H1 (cell line): Measurements from ENCODE around the gene IQGAP1. TPM values are rescaled to one million over a fixed set of nuclear protein-coding genes. Genes with fewer than 3 reads are reported as not detected.

ENCODE experiments used
- CTCF ChIA-PET: fragments of 300-600 bp; sonication (Branson Sonifier 250); formaldehyde crosslinking; loops from one replicate; lab custom pipeline; 2021; ENCODE audit not compliant: partially characterized antibody; lab: Charles Lee
- POLR2A ChIA-PET: fragments of 300-600 bp; sonication (Branson Sonifier 250); formaldehyde crosslinking; loops from one replicate; lab custom pipeline; 2021; ENCODE audit warnings: inconsistent platforms; ENCODE audit not compliant: partially characterized antibody; lab: Charles Lee
- DNase-seq, 2 experiments: peaks; one replicate each; pipeline versions ENCODE4 v3.0.0 to v3.0.0-alpha.2; 2010 to 2022; ENCODE audit warnings: low spot score in 2 of 2, low read depth in 1 of 2, mixed read lengths in 1 of 2
- FAIRE-seq: peaks from 2 replicates; lab custom pipeline; 2011; peaks lifted over from hg19 to GRCh38; lab: Jason Lieb, UNC
- H2AFZ ChIP-seq: 2 replicates; pipeline ENCODE4 v1.8.1; 2012; ENCODE audit warnings: low read length, inconsistent platforms
- H2AK5ac ChIP-seq: 2 replicates; pipeline ENCODE4 v1.6.1; 2013; ENCODE audit warnings: low read depth, low read length
- H2BK120ac ChIP-seq: replicated peaks from 2 replicates; pipeline ENCODE3; 2013; ENCODE audit warnings: low read depth, low read length, inconsistent platforms
- H2BK12ac ChIP-seq: 2 replicates; pipeline ENCODE4 v1.6.1; 2013; ENCODE audit warnings: low read depth, low read length
- H2BK15ac ChIP-seq: 2 replicates; pipeline ENCODE4 v1.6.1; 2013; ENCODE audit warnings: low read length
- H2BK20ac ChIP-seq: 2 replicates; pipeline ENCODE4 v1.6.1; 2013; ENCODE audit warnings: low read length
- H2BK5ac ChIP-seq: 2 replicates; pipeline ENCODE4 v1.6.1; 2013; ENCODE audit warnings: low read depth, low read length
- H3K14ac ChIP-seq: 2 replicates; pipeline ENCODE4 v1.6.1; 2013; ENCODE audit warnings: inconsistent platforms; ENCODE audit not compliant: insufficient read length
- H3K18ac ChIP-seq: 2 replicates; pipeline ENCODE4 v1.6.1; 2013; ENCODE audit warnings: low read length; ENCODE audit errors: extremely low read depth
- H3K23ac ChIP-seq: 2 replicates; pipeline ENCODE4 v1.6.1; 2013; ENCODE audit warnings: inconsistent platforms; ENCODE audit not compliant: insufficient read length
- H3K23me2 ChIP-seq: 2 replicates; pipeline ENCODE4 v1.6.1; 2013; ENCODE audit warnings: low read depth, low read length
- H3K27ac ChIP-seq: 2 replicates; pipeline ENCODE4 v1.6.1; 2011; ENCODE audit warnings: low read depth, low read length, inconsistent platforms
- H3K27me3 ChIP-seq, 4 experiments: replicated peaks in 1 of 4; 1 replicate in 1 of 4; 2 replicates in 3 of 4; pipeline versions ENCODE4 v1.6.1 to v1.8.1; 2011 to 2013; ENCODE audit warnings: low read length in 3 of 4, mild to moderate bottlenecking in 3 of 4, inconsistent platforms in 2 of 4, mixed read lengths in 2 of 4, moderate library complexity in 1 of 4; ENCODE audit not compliant: control insufficient read depth in 3 of 4, insufficient read depth in 3 of 4; ENCODE audit errors: extremely low read depth in 1 of 4
- H3K36me3 ChIP-seq, 4 experiments: 2 replicates each; pipeline versions ENCODE4 v1.6.1 to v1.8.1; 2011 to 2013; ENCODE audit warnings: mild to moderate bottlenecking in 4 of 4, low read length in 3 of 4, moderate library complexity in 2 of 4, control low read depth in 1 of 4, inconsistent platforms in 1 of 4; ENCODE audit not compliant: insufficient read depth in 4 of 4, control insufficient read depth in 2 of 4
- H3K4ac ChIP-seq: replicated peaks from 2 replicates; pipeline ENCODE3; 2013; ENCODE audit warnings: low read length, low read depth, mixed read lengths, inconsistent platforms; ENCODE audit not compliant: insufficient read length
- H3K4me1 ChIP-seq, 4 experiments: replicated peaks in 1 of 4; 1 replicate in 1 of 4; 2 replicates in 3 of 4; pipeline versions ENCODE4 v1.6.1 to v1.8.1; 2011 to 2013; ENCODE audit warnings: low read length in 3 of 4, inconsistent platforms in 2 of 4, mixed read lengths in 1 of 4; ENCODE audit not compliant: insufficient read depth in 4 of 4, control insufficient read depth in 3 of 4
- H3K4me2 ChIP-seq, 2 experiments: 2 replicates each; pipeline versions ENCODE4 v1.6.1 to v1.8.1; 2011 to 2013; ENCODE audit warnings: low read depth in 2 of 2, low read length in 2 of 2, control low read depth in 1 of 2, inconsistent platforms in 1 of 2, mild to moderate bottlenecking in 1 of 2; ENCODE audit not compliant: insufficient read depth in 1 of 2
- H3K4me3 ChIP-seq, 4 experiments: fragments of 200-600, 300-600 bp in 1 of 4; sonication (generic), shearing (Covaris generic), sonication (Bioruptor Twin) in 1 of 4; 2 replicates each; pipeline versions ENCODE4 v1.5.1 to v1.8.1; 2011 to 2016; ENCODE audit warnings: low read length in 4 of 4, low read depth in 3 of 4, control low read depth in 2 of 4, inconsistent platforms in 2 of 4, mild to moderate bottlenecking in 2 of 4, mixed read lengths in 1 of 4, moderate library complexity in 1 of 4; ENCODE audit not compliant: insufficient read depth in 2 of 4; ENCODE audit errors: extremely low read depth in 1 of 4
- H3K56ac ChIP-seq: replicated peaks from 2 replicates; pipeline ENCODE3; 2013; ENCODE audit warnings: low read depth, mild to moderate bottlenecking, mixed read lengths, low read length, inconsistent platforms; ENCODE audit not compliant: insufficient read length
- H3K79me1 ChIP-seq: 2 replicates; pipeline ENCODE4 v1.6.1; 2013; ENCODE audit warnings: low read depth, low read length, control low read depth
- H3K79me2 ChIP-seq, 2 experiments: 2 replicates each; pipeline versions ENCODE4 v1.6.1 to v1.8.1; 2012 to 2013; ENCODE audit warnings: low read length in 2 of 2, mild to moderate bottlenecking in 2 of 2, inconsistent platforms in 1 of 2; ENCODE audit not compliant: insufficient read depth in 2 of 2, control insufficient read depth in 1 of 2
- H3K9ac ChIP-seq, 4 experiments: replicated peaks in 1 of 4; 1 replicate in 1 of 4; 2 replicates in 3 of 4; pipeline versions ENCODE4 v1.6.1 to v1.8.1; 2011 to 2013; ENCODE audit warnings: low read depth in 3 of 4, low read length in 3 of 4, control low read depth in 2 of 4, mild to moderate bottlenecking in 2 of 4, moderate library complexity in 2 of 4, inconsistent platforms in 1 of 4; ENCODE audit errors: extremely low read depth in 1 of 4
- H3K9me3 ChIP-seq, 2 experiments: 2 replicates each; pipeline versions ENCODE4 v1.6.1 to v1.8.1; 2012 to 2013; ENCODE audit warnings: mild to moderate bottlenecking in 2 of 2, moderate library complexity in 2 of 2, control low read depth in 1 of 2, inconsistent platforms in 1 of 2, low read depth in 1 of 2, low read length in 1 of 2, mixed read lengths in 1 of 2; ENCODE audit not compliant: insufficient read depth in 2 of 2
- H4K20me1 ChIP-seq, 2 experiments: replicated peaks in 1 of 2; 2 replicates each; pipeline versions ENCODE3 to v1.8.1; 2011 to 2013; ENCODE audit warnings: inconsistent platforms in 2 of 2, low read length in 2 of 2, mild to moderate bottlenecking in 1 of 2; ENCODE audit not compliant: insufficient read depth in 2 of 2, control insufficient read depth in 1 of 2
- H4K5ac ChIP-seq: 2 replicates; pipeline ENCODE4 v1.6.1; 2013; ENCODE audit warnings: low read length, low read depth, mixed read lengths, inconsistent platforms; ENCODE audit not compliant: insufficient read length
- H4K8ac ChIP-seq: 2 replicates; pipeline ENCODE4 v1.8.0; 2013; ENCODE audit warnings: mild to moderate bottlenecking, moderate library complexity, low read length, inconsistent platforms; ENCODE audit not compliant: insufficient read depth; ENCODE audit errors: extremely low read depth
- H4K91ac ChIP-seq: replicated peaks from 2 replicates; pipeline ENCODE3; 2013; ENCODE audit warnings: low read length, mixed read lengths, inconsistent platforms; ENCODE audit not compliant: insufficient read length
- JUND ChIP-seq: IDR thresholded peaks from 2 replicates; pipeline ENCODE4 v1.6.1; 2011; ENCODE audit warnings: mild to moderate bottlenecking, improper control_type of control experiment, low read length
- MAFK ChIP-seq: IDR thresholded peaks from 2 replicates; pipeline ENCODE4 v1.6.1; 2012; ENCODE audit warnings: low read depth, mild to moderate bottlenecking, improper control_type of control experiment, low read length
- PHF8 ChIP-seq: fragments of 200-600 bp; sonication (generic); conservative IDR thresholded peaks from 2 replicates; pipeline ENCODE4 v1.7.1; 2012; ENCODE audit warnings: low read depth, mild to moderate bottlenecking, inconsistent platforms, low read length, moderate library complexity
- POLR2AphosphoS5 ChIP-seq: IDR thresholded peaks from 2 replicates; pipeline ENCODE4 v1.6.1; 2011; ENCODE audit warnings: low read depth, low read length
- RAD21 ChIP-seq, 2 experiments: IDR thresholded peaks in 1 of 2; conservative IDR thresholded peaks in 1 of 2; 2 replicates each; pipeline ENCODE4 v1.6.1; 2011; ENCODE audit warnings: low read depth in 2 of 2, low read length in 2 of 2, improper control_type of control experiment in 1 of 2, inconsistent platforms in 1 of 2, mild to moderate bottlenecking in 1 of 2, moderate library complexity in 1 of 2
- RNF2 ChIP-seq: fragments of 200-900, 300-1000 bp; sonication (generic); IDR thresholded peaks from 2 replicates; pipeline ENCODE4 v1.7.1; 2016; ENCODE audit warnings: borderline replicate concordance, low read depth, mild to moderate bottlenecking, antibody characterized with exemption, low read length; ENCODE audit not compliant: poor library complexity, severe bottlenecking; ENCODE audit errors: missing control alignments
- TAF7 ChIP-seq: optimal IDR thresholded peaks from 2 replicates; pipeline ENCODE3; 2011; ENCODE audit warnings: low read depth, mild to moderate bottlenecking, inconsistent platforms, low read length, moderate library complexity, borderline replicate concordance
- TBP ChIP-seq: IDR thresholded peaks from 2 replicates; pipeline ENCODE4 v1.6.1; 2011; ENCODE audit warnings: low read depth, low read length, improper control_type of control experiment
- WGBS, 2 experiments: shearing (Covaris generic) in 1 of 2; methylation state at CpG; one replicate each; pipeline versions ENCODE4 v1.1.6 to v1.1.7; 2013 to 2015; ENCODE audit warnings: low lambda C conversion rate in 2 of 2, mixed read lengths in 2 of 2, inconsistent platforms in 1 of 2, low coverage in 1 of 2, missing lambda C conversion rate in 1 of 2; ENCODE audit not compliant: insufficient replicate concordance in 2 of 2, insufficient coverage in 1 of 2, insufficient read length in 1 of 2; ENCODE audit errors: extremely low coverage in 1 of 2, missing lambda C conversion rate in 1 of 2; 5-methylcytosine and 5-hydroxymethylcytosine counted together
- polyA plus RNA-seq, 7 experiments: library from polyadenylated mRNA; depleted of rRNA in 3 of 7; stranded (reverse) in 5 of 7; unstranded in 2 of 7; fragments of >200 nt in 5 of 7; fragments of 200-250 nt in 2 of 7; gene quantifications; 1 replicate in 5 of 7; 2 replicates in 1 of 7; 4 replicates in 1 of 7; pipeline versions ENCODE4 v1.2.1 to v1.2.3, GENCODE V29; 2011 to 2013; ENCODE audit warnings: missing spikeins in 2 of 7, mixed read lengths in 2 of 7
- total RNA-seq: library from RNA; stranded (reverse); fragmentation: NEBNext Ultra II Directional; extraction: Animal tissue kit (Norgen Biotek cat#: 25700); gene quantifications from 2 replicates; pipeline ENCODE4 v1.2.1, GENCODE V29; 2021
- TF ChIP-seq, protein P1 (sequence below): IDR thresholded peaks from 2 replicates; pipeline ENCODE4 v1.6.1; 2012; ENCODE audit warnings: inconsistent platforms

Gene IQGAP1
- total and polyA plus RNA-seq, 2 of the 8 experiments (the other 6 are each of a cell fraction or from before 2014, with no cell fraction given), result 56.0 to 138 TPM

DNA sequence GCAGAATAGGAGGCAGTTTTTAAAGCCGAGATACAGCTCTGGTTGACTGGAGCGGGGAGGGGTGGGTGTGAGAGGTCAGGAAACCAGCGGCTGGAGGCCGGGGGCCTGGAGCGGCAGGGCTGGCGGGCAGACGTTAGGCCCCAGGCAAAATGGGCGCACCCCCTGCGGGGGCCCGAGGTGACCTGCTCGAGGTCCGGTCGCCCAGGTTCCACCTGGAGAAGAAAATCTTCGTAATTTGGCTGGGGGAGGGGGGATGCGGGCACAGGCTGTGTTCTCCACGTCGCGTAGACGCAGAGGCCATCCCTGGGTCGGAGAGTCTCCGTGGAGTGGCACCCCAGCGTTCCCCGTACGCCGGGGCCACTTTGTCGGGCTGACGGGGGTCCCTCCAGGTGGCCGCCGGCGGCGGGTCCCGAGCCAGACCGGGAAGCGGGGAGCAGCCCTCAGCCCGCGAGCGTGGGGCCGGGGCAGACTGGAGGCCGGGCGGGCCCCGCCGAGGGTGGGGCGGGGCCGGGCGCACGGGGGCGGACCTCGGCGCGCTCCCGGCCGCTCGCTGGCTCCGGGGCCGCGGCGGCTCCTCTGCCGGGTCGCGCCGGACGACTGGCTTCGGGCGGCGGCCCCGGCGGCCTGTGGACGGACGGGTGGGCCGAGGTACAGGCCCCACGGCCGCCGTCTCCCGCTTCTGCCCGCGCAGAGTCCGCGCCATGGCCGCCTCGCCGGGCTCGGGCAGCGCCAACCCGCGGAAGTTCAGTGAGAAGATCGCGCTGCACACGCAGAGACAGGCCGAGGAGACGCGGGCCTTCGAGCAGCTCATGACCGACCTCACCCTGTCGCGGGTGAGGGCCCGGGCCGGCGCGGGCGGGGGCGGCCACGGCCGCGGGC, 141.6 kb downstream of the IQGAP1 start, which contains the start of gene CRTC3:
CRTC3 (plus strand) TSS at position 553 of the 879 bp plus-strand sequence; CDS start at position 702, 149 bp downstream.
- DNase-seq, result peak in 1 of 2 experiments; percentile 75
- Histone ChIP-seq H3K56ac (peak within 1 kb of the TSS; percentile 77), H3K14ac (no peak within 1 kb of the TSS), H3K23me2 (no peaks in the 10 kb centered on the region; the same call in 1 of the 2 replicates), H3K27ac (no peak within 1 kb of the TSS), H3K4me1 (0 out of 7 replicates have a peak, but pooled peaks cover 0 to 2% (median 0%) of the 10 kb centered on the region in 4 experiments), H2BK5ac (no peak within 1 kb of the TSS), H2BK120ac (no peak within 1 kb of the TSS), H3K36me3 (no peaks in the 10 kb centered on the region), H4K8ac (peak within 1 kb of the TSS; percentile 22), H3K27me3 (peaks cover 7 to 35% (median 29%) of the 10 kb centered on the region in 4 experiments), H4K91ac (no peak within 1 kb of the TSS), H3K79me2 (no peaks in the 10 kb centered on the region), H4K20me1 (peaks cover 0 to 3% of the 10 kb centered on the region in 2 experiments), H3K4ac (no peak within 1 kb of the TSS), H2AK5ac (no peak within 1 kb of the TSS), H3K4me2 (peak within 1 kb of the TSS; percentile 49 to 82), H2AFZ (peak within 1 kb of the TSS; percentile 63; the same call in 1 of the 2 replicates), H3K23ac (no peak within 1 kb of the TSS), H3K9ac (peak within 1 kb of the TSS in 3 of 4 experiments; percentile 20 to 92 (median 43); a peak in 2 of 7 replicates), H2BK12ac (no peak within 1 kb of the TSS), H3K18ac (peak within 1 kb of the TSS; percentile 19; the same call in 1 of the 2 replicates), H2BK20ac (no peak within 1 kb of the TSS), H4K5ac (no peak within 1 kb of the TSS), H3K9me3 (no peaks in the 10 kb centered on the region), H3K79me1 (no peaks in the 10 kb centered on the region), H2BK15ac (no peak within 1 kb of the TSS; the same call in 1 of the 2 replicates), H3K4me3 (peak within 1 kb of the TSS; percentile 55 to 73 (median 68))
- ChIA-PET CTCF (interaction anchor here (0.5 to 2.5 kb wide), 7 partner anchors 9 to 209 kb away, joined by 3 to 10 read pairs (median 4); no protein-coding TSS in a partner anchor), POLR2A (interaction anchor here (1.1 kb wide), 1 partner anchor 10 kb away, joined by 6 read pairs; no protein-coding TSS in a partner anchor)
- no peak for FAIRE-seq
- WGBS, 2 experiments, result 4% methylated on average over 29 of the region's 104 CpGs; no CpG with 5 or more reads in 1 of the 2 experiments
- no peak for TF ChIP-seq PHF8
- TF ChIP-seq POLR2AphosphoS5, result no peak
- TF ChIP-seq, protein P1, sequence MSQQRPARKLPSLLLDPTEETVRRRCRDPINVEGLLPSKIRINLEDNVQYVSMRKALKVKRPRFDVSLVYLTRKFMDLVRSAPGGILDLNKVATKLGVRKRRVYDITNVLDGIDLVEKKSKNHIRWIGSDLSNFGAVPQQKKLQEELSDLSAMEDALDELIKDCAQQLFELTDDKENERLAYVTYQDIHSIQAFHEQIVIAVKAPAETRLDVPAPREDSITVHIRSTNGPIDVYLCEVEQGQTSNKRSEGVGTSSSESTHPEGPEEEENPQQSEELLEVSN, result no peak
- TF ChIP-seq RNF2, result no peak
- TF ChIP-seq TAF7, result no peak
- TF ChIP-seq JUND, result no peak
- TF ChIP-seq TBP, result 0 out of 2 replicates have a peak, but pooled peaks have one; percentile 9
- TF ChIP-seq MAFK, result no peak
- TF ChIP-seq RAD21 (IDR thresholded peaks at IDR 0.05 in 1 of 2, conservative IDR thresholded peaks at IDR 0.05 in 1 of 2; ENCODE audit: low read depth in 2 of 2, low read length in 2 of 2), result no peak
